HL-60 (cell line): ENCODE measurements around the gene KCNG3.

Experiments used
- POLR2AphosphoS5 ChIP-seq: IDR thresholded peaks from 2 replicates; pipeline ENCODE4 v1.6.1; 2012; ENCODE audit warnings: low read depth
- SPI1 ChIP-seq: IDR thresholded peaks from 2 replicates; pipeline ENCODE4 v1.6.1; 2012; ENCODE audit warnings: low read depth, mild to moderate bottlenecking, borderline replicate concordance
- TF ChIP-seq, protein P1 (sequence below): IDR thresholded peaks from one replicate; pipeline ENCODE4 v1.5.1; 2011; ENCODE audit warnings: low read length, control low read depth, inconsistent platforms; ENCODE audit not compliant: insufficient read depth

GRCh38 chr2:42450136-42450535, 43.6 kb downstream of the KCNG3 start:
- TF ChIP-seq SPI1 (no peak), POLR2AphosphoS5 (no peak)
- TF ChIP-seq, protein P1, sequence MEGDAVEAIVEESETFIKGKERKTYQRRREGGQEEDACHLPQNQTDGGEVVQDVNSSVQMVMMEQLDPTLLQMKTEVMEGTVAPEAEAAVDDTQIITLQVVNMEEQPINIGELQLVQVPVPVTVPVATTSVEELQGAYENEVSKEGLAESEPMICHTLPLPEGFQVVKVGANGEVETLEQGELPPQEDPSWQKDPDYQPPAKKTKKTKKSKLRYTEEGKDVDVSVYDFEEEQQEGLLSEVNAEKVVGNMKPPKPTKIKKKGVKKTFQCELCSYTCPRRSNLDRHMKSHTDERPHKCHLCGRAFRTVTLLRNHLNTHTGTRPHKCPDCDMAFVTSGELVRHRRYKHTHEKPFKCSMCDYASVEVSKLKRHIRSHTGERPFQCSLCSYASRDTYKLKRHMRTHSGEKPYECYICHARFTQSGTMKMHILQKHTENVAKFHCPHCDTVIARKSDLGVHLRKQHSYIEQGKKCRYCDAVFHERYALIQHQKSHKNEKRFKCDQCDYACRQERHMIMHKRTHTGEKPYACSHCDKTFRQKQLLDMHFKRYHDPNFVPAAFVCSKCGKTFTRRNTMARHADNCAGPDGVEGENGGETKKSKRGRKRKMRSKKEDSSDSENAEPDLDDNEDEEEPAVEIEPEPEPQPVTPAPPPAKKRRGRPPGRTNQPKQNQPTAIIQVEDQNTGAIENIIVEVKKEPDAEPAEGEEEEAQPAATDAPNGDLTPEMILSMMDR = no peak
